Measurements from ENCODE around the gene TM4SF5.

Gene TM4SF5

DNA sequence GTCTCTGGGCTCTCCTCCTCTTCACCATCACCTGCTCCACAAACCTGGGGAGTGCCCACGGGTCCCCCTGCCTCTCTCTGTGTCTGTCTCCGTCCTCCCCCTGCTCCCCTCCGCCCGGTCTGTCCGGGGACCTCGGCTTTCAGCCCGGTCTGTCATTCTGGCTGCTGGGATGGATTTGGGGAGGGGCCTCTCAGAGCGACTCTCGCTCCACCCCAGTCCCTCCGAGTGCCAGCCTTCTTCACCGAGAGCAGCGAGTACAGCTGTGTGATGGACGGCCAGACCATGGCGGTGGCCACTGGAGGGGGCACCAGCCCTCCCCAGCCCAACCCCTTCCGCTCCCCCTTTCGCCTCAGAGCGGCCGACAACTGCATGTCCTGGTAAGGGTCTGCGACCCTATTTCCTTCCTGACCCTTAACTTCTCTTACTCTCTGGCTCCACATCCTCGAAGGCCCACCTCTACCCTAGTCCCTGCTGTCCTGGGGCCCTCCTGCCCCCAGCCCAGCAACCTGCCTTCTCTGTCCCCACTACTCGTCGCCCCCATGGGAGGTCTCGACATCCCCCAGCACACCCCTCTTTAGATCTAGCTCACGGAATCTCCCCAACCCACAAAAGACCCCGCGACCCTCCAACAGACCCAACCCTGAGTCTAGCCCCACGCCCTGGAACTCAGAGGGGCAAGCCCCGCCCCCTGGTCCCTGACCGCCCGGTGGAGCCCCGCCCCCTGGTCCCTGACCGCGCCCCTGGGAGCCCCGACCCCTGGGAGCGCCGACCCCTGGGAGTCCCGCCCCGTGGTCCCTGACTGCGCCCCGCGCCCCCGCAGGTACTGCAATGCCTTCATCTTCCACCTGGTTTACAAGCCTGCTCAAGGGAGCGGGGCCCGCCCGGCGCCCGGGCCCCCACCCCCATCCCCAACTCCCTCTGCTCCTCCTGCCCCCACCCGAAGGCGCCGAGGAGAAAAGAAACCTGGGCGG is 26.4 kb upstream of the TM4SF5 start:
- DNase-seq (ENCODE audit: low read depth): no peak
- H3K4me3 ChIP-seq (ENCODE audit: low read depth, low read length): no peak overlapping the region

DNA sequence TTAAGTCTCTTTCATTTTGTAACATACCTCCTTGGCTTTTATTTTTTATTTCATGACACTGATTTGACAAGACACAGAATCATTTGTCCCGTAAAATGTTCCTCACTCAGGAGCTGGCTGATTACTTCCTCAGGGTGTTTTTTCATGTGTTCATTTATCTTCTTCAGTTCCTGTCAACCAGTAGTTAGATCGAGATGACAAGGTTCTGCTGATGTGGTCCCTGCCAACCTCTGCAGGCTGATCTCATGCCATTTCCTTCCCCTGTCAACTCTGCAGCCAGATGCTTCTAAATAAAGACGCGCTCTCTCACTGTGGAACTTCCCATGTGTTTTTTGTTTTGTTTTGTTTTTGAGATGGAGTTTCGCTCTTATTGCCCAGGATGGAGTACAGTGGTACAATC is 23.8 kb upstream of the TM4SF5 start:
- no peak overlapping the region for H3K4me3 ChIP-seq (ENCODE audit: low read depth, low read length)
- no peak for DNase-seq (ENCODE audit: low read depth)

DNA sequence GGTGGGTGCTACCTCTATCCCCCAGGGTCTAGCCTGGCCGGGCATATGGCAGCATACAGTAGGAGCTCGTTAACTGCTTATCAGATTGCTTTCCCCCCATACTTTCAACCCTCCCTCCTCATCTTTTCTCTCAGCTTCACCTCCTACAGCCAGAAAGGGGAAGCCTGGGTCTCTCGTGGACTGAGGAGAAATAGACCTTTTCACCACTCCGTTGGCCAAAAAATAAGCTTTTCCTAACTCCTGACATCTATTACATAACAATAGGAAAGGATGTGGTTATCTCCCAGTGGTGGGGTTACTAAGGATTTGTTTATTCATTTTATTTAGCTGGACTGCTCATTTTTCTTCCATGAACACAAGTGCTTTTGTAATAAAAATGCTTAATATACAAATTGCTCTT is 23.0 kb upstream of the TM4SF5 start:
- DNase-seq (ENCODE audit: low read depth): no peak
- H3K4me3 ChIP-seq (ENCODE audit: low read depth, low read length): no peak overlapping the region

DNA sequence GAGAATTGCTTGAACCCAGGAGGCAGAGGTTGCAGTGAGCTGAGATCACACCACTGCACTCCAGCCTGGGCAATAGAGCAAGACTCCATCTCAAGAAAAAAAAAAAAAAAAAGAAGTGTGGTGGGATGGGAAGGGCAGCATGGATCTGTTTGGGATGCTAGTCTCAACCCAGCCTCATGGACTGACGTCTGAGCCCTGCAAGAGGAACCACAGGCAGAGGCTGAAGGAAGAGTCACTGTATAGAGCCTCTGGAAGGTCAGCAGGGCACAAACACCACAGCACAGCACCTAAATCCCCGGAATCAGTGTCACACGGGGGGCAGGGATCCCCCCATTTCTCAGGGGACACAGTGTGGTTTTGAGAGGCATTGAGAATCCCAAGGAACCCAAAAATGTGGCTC is 21.1 kb upstream of the TM4SF5 start:
- DNase-seq (ENCODE audit: low read depth): no peak
- no peak overlapping the region for H3K4me3 ChIP-seq (ENCODE audit: low read depth, low read length)

DNA sequence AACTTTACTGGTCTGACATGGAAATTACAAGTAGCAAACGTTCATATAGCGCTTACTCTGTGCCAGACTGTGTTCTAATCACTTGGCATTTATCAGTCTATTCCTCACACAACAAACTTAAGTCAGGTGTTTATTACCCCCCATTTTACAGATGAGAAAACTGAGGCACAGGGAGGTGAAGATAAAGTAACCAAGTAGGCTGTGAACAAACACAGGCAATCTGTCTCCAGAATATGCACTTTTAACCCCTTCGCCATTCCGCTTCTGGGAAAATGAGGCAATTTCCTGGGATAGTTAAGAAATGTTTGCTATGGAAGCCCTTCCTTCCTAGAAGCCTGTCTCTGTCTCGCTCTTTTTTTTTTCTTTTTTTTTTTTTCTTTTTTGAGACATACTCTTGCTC is 19.8 kb upstream of the TM4SF5 start:
- no peak overlapping the region for H3K4me3 ChIP-seq (ENCODE audit: low read depth, low read length)
- no peak for DNase-seq (ENCODE audit: low read depth)

DNA sequence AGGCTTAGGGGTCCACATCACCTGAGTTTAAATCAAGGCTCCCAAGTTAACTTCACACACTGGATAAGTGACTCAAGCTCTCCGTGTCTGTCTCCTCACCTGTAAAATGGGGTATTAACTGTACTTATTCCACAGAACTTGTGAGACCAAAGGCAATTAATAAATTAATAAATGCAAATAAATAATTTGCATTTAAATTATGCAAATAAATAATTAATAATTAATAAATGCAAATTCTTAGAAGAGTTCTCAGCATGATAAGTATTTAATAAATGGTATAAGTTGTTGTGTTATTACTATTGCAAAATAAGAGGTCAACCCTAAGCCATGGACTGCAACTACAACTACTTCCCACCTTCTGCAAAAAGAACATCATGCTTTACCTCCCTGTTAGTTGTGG is 18.3 kb upstream of the TM4SF5 start:
- no peak overlapping the region for H3K4me3 ChIP-seq (ENCODE audit: low read depth, low read length)
- no peak for DNase-seq (ENCODE audit: low read depth)

DNA sequence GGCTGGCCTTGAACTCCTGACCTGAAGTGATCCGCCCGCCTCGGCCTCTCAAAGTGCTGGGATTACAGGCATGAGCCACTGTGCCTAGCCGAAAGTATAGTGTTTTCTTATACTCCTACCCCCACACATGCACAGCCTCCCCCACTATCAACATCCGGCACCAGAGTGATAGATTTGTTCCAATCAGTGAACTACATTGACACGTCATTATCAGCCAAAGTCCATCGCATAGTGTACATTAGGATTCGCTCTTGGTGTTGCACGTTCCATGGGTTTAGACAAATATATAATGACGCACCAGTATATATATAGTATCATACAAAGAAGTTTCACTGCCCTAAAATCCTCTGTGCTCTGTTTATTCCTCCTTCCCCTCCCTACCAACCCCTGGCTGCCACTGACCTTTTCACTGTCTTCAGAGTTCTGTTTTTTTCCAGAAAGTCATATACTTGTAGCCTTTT is 11.9 kb upstream of the TM4SF5 start:
- no peak overlapping the region for H3K4me3 ChIP-seq (ENCODE audit: low read depth, low read length)
- DNase-seq (ENCODE audit: low read depth): no peak

DNA sequence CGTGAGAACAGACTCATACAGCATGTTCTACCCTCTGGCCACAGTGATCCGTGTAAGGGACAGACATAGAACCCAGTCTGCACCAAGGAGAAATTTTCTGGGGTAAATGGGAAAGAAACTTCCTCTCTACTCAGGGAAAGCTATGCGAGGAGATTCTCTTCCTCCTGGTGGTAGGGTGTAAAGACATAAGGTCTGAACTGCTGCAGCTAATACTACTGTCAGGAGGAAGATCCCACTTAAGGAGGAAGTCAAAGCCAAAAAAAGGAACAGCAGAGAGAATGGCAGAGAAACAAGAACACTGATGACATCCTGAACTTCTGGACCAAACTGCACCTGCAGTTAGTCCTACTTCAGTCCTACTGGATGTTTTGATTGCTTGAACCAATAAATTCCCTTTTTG is 7.1 kb upstream of the TM4SF5 start:
- DNase-seq (ENCODE audit: low read depth): no peak
- no peak overlapping the region for H3K4me3 ChIP-seq (ENCODE audit: low read depth, low read length)

DNA sequence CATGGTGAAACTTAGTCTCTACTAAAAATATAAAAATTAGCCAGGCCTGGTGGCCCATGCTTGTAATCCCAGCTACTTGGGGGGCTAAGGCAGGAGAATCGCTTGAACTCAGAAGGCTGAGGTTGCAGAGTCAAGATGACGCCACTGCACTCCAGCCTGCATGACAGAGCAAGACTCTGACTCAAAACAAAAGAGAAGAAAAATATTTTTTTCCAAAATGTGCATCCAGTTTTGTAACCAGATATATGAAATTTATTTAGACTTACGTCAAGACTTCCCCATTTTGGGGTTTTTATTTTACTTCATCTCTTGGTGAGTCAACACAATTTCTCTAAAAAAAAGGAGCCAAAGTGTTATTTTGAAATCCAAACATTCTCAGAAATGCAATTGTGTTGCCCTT is 5.5 kb upstream of the TM4SF5 start:
- no peak for DNase-seq (ENCODE audit: low read depth)
- H3K4me3 ChIP-seq (ENCODE audit: low read depth, low read length): no peak overlapping the region

DNA sequence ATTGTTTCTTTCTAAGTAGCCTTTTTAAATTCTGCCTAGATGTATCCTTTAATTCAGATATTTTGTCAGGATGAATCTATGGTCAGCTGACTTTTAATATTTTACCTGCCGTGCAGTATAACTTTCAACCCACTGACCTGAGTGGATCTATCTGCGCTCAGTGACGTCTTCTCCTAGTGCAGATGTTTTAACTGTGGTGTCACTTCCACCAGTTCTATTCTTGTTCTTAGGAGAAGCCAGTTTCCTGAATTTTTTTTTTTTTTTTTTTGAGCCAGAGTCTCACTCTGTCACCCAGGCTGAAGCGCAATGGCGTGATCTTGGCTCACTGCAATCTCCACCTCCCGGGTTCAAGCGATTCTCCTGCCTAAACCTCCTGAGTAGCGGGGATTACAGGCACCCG is 5.0 kb upstream of the TM4SF5 start:
- H3K4me3 ChIP-seq (ENCODE audit: low read depth, low read length): no peak overlapping the region

DNA sequence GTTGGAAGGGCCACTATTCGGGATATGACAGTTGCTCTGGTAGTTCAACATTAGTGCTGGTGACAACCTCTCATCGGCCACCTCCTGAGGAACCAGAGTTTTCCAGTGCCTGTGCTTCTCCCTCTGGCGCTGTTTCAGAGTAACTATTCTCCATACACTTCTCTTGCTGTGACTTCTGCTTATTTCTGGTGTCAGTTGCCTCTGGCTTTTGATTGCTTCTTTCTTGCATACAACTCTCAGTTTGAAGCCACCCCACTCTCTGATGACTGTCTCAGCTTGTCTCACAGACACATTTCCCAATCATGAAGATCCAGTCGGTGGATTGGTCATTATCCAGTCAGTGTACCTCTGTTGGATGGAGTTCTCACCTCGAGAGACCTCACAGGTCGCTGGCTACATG is 3.4 kb upstream of the TM4SF5 start:
- no peak for DNase-seq (ENCODE audit: low read depth)
- no peak overlapping the region for H3K4me3 ChIP-seq (ENCODE audit: low read depth, low read length)

More for the DNA sequence above, 5.0 kb upstream of the TM4SF5 start:
- DNase-seq (ENCODE audit: low read depth): no peak

DNA sequence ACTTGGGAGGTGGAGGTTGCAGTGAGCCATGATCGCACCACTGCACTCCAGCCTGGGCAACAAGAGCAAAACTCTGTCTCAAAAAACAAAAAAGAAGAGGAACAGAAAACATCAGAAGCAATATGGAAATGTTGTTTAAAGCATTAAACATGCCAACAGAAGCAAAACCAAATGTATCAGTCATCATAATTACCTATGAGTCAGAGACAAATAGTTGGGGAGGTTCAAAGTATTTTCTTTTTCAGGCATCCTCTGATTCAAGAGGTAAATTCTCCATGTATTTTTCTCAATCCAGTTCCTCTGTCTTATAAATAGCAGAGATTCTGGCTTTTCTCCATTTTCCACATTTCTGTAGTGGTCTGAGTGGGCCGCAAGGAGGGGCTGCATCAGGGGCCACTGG is 2.1 kb upstream of the TM4SF5 start:
- H3K4me3 ChIP-seq (ENCODE audit: low read depth, low read length): no peak overlapping the region
- DNase-seq (ENCODE audit: low read depth): no peak

DNA sequence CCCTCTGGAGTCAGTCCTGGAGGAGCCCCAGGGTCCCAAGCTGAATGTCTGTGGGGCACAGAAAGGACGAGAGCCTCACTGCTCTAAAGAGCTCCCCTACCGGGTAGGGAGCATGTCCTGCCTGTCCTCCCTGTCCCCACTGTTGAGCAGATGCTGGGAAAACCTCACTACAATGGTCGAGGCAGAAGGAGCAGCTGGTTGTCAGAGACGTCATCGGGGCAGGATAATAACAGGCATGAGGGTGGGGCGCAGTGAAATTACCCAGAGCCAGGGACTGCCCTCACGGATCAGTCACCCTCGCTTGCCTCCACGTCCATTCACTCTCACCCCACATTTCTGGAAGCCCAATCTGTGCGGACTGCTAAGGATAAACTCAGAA is 538 bp downstream of the TM4SF5 start:
- DNase-seq (ENCODE audit: low read depth): no peak
- H3K4me3 ChIP-seq (ENCODE audit: low read depth, low read length): no peak overlapping the region

DNA sequence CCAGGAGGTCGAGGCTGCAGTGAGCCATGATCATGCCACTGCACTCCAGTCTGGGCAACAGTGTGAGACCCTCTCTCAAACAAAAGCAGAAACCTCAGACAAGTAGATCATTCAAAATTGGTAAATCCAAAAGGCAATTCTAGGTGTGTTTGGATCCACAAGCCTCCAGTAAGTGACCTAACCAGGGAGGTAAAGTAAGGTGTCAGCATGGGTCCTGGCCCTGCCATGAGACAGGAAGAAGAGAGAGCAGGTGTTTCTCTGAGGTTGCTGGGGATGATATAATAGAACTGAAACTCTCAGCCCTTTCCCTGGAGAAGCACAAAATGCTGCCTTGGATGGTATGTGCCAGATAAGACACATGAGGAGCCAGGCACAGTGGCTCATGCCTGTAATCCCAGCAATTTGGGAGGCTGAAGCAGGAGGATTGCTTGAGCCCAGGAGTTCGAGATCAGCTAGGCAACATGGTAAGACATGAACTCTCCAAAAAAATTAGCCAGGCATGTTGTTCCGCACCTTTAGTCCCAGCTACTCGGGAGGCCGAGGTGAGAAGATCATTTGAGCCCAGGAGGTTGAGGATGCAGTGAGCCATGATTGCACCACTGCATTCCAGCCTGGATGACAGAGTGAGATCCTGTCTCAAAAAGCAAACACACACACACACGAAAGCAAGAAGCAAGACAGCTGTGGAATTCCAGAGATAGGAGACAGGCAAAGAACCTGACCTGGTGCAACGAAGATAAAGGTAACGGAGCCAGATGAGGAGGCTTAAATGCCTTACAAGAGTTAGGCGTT is 6.5 kb downstream of the TM4SF5 start:
- no peak for DNase-seq (ENCODE audit: low read depth)
- no peak overlapping the region for H3K4me3 ChIP-seq (ENCODE audit: low read depth, low read length)

DNA sequence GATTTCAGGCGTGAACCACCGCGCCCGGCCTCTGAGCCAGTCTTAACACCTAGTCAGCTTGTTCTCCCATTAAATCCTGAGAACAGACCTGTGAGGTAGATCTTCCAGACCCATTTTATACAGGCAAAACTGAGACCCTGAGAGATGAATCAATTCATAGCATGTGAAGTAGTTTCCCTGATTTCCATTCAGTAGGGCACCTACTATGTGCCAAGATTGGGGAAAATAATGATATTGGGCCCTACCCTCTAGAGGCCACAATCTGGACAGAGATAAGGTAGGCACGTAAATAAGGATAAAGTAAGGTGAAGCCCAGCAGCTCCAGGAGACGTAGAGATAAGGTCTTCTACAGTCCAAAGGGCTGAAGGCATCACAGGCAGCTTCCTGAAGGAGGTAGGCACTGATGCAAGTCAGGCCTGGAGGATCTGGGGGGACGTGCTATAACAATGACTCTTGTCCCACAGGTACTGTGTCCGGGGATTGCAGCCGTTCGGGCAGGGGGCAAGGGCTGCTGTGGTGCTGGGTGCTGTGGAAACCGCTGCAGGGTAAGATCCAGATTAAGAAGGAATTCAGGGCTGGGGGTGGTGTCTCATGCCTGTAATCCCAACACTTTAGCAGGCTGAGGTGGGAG is 8.8 kb downstream of the TM4SF5 start:
- no peak for DNase-seq (ENCODE audit: low read depth)
- H3K4me3 ChIP-seq (ENCODE audit: low read depth, low read length): no peak overlapping the region

DNA sequence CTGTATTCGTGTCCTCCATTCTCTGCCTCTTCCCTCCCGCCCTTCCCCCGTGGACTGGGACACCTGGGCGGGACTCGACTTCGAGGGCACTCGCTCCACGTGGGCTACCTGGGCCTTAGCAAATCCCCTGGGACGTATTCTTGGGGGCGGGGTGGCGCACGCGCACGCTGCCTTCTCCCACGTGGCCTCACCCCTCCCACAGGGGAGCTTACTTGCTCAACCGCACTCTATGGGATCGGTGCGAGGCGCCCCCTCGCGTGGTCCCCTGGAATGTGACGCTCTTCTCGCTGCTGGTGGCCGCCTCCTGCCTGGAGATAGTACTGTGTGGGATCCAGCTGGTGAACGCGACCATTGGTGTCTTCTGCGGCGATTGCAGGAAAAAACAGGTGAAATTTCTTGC is 11.0 kb downstream of the TM4SF5 start:
- no peak overlapping the region for H3K4me3 ChIP-seq (ENCODE audit: low read depth, low read length)
- DNase-seq (ENCODE audit: low read depth): no peak

DNA sequence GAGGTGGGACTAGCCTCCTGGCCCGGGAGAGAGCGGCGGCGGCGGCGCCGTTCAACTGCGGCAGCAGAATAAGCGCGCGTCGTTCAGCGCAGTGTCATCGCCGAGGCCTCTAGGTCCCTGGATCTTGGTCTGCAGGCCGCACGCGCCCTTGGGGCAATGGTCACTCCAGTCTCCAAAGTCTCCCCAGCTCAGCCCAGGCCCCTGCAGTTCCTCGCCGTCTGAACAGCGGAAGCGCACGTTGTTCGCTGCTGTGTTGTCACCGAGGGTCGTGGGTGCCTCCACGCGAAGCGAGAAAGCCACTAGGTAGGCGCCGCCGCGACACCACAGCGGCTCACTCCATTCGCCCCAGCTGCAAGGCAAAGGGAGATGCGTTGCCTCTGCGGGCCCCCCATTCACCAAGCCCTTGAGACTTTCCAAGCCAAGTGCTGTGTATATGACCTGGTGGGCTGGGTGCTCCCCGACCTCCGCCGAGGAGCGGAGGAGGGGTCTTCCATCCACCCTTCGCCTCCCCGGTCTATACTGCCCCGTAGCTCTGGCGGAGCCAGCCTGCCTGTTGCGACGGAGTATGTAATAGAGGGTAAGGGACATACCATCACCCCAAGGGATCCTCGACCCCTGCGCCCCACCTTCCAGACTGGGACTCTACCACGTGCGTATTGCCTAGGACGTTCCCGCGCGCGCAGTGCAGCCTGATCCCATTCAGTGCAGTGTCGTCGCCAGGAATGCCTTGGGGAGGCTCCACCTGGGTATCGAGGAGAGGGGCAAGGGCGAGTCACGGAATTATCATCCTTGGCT is 13.8 kb downstream of the TM4SF5 start:
- peak overlapping the region; percentile 14 for H3K4me3 ChIP-seq (ENCODE audit: low read depth, low read length)
- no peak for DNase-seq (ENCODE audit: low read depth)

DNA sequence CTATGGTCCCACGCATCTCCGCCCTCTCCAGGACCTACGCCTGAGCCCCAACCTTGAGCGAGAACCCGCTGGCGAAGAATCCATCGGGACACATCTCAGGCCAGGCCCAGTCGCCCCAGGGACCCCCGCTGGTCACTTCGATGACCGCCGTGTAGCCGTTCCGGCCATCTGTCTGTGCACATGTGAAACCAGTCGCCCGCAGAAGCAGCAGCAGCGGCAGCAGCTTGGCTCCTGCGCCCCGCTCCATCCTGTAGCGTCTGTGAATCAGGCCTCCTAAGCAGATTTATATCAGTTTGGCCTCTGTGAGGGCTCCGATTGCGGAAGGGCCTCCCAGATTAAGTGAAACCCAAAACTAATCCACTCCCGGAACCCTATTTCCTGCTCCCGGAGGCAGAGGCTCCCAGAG is 14.4 kb downstream of the TM4SF5 start, which contains the start of gene VMO1:
Gene VMO1, minus strand, starts transcription at position 259 of the 406 bp plus-strand sequence. Its CDS starts 12 bp downstream, at position 247.
- peak within 1 kb of the TSS; percentile 14 for H3K4me3 ChIP-seq (ENCODE audit: low read depth, low read length)
- no peak for DNase-seq (ENCODE audit: low read depth)

DNA sequence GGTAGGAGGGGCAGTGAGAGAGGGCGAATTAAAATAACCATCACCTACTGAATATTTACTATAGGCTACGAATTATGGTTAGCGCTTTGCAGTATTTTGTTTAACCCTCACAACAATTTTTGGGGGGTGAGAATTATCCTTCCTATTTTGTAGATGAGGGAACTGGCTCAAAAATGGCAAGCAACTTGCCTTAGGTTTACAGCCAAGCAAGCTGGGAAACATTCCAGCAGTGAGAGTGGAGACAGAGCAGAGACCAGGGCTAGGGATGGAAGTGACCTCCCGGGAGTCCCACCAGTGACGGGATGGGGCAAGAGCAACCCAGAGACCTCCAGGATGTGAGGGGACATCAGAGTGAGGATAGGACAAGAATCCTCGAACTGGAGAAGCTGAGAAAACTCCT is 14.8 kb downstream of the TM4SF5 start:
- no peak for DNase-seq (ENCODE audit: low read depth)
- H3K4me3 ChIP-seq (ENCODE audit: low read depth, low read length): no peak overlapping the region

Measured in skeletal muscle cell (primary cell).